ENCODE results near the gene TMEM165. TPM values are rescaled to one million over a fixed set of nuclear protein-coding genes. Genes with fewer than 3 reads are reported as not detected.
A peak's percentile ranks its signal among the peaks of the same experiment; 100 is the strongest.

The TMEM165 gene
- total and polyA plus RNA-seq, 9 of the 15 experiments (the other 6 are each of a cell fraction or from before 2014, with no cell fraction given) = 21.3 to 145 (median 96.8) TPM

GRCh38 chr4:55395529-55396307, at the start of gene TMEM165 (continued):
- TF ChIP-seq MBD2 (IDR thresholded peaks at IDR 0.05; ENCODE audit: borderline replicate concordance, low read depth) = peak; percentile 32; the same call in 1 of the 2 replicates
- no peak for TF ChIP-seq MAFF (IDR thresholded peaks at IDR 0.05; ENCODE audit: low read length)
- no peak for TF ChIP-seq NCOA2 (IDR thresholded peaks at IDR 0.05; ENCODE audit: partially characterized antibody in 2 of 2)
- TF ChIP-seq, protein P1, sequence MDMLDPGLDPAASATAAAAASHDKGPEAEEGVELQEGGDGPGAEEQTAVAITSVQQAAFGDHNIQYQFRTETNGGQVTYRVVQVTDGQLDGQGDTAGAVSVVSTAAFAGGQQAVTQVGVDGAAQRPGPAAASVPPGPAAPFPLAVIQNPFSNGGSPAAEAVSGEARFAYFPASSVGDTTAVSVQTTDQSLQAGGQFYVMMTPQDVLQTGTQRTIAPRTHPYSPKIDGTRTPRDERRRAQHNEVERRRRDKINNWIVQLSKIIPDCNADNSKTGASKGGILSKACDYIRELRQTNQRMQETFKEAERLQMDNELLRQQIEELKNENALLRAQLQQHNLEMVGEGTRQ (CRISPR knock-in tag; IDR thresholded peaks at IDR 0.05) = no peak
- TF ChIP-seq, protein P2, sequence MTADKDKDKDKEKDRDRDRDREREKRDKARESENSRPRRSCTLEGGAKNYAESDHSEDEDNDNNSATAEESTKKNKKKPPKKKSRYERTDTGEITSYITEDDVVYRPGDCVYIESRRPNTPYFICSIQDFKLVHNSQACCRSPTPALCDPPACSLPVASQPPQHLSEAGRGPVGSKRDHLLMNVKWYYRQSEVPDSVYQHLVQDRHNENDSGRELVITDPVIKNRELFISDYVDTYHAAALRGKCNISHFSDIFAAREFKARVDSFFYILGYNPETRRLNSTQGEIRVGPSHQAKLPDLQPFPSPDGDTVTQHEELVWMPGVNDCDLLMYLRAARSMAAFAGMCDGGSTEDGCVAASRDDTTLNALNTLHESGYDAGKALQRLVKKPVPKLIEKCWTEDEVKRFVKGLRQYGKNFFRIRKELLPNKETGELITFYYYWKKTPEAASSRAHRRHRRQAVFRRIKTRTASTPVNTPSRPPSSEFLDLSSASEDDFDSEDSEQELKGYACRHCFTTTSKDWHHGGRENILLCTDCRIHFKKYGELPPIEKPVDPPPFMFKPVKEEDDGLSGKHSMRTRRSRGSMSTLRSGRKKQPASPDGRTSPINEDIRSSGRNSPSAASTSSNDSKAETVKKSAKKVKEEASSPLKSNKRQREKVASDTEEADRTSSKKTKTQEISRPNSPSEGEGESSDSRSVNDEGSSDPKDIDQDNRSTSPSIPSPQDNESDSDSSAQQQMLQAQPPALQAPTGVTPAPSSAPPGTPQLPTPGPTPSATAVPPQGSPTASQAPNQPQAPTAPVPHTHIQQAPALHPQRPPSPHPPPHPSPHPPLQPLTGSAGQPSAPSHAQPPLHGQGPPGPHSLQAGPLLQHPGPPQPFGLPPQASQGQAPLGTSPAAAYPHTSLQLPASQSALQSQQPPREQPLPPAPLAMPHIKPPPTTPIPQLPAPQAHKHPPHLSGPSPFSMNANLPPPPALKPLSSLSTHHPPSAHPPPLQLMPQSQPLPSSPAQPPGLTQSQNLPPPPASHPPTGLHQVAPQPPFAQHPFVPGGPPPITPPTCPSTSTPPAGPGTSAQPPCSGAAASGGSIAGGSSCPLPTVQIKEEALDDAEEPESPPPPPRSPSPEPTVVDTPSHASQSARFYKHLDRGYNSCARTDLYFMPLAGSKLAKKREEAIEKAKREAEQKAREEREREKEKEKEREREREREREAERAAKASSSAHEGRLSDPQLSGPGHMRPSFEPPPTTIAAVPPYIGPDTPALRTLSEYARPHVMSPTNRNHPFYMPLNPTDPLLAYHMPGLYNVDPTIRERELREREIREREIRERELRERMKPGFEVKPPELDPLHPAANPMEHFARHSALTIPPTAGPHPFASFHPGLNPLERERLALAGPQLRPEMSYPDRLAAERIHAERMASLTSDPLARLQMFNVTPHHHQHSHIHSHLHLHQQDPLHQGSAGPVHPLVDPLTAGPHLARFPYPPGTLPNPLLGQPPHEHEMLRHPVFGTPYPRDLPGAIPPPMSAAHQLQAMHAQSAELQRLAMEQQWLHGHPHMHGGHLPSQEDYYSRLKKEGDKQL (CRISPR knock-in tag; IDR thresholded peaks at IDR 0.05; ENCODE audit: borderline replicate concordance) = no peak
- 0 out of 2 replicates have a peak, but pooled peaks have one; percentile 76 for TF ChIP-seq RBM15 (IDR thresholded peaks at IDR 0.05; ENCODE audit: insufficient read depth, low read length)
- TF ChIP-seq HNRNPH1 (optimal IDR thresholded peaks at IDR 0.05; ENCODE audit: low read depth, low read length) = no peak
- peak; percentile 44; the same call in 1 of the 2 replicates for TF ChIP-seq KLF13 (tag; IDR thresholded peaks at IDR 0.05; ENCODE audit: borderline replicate concordance, low read depth)
- TF ChIP-seq, protein P3, sequence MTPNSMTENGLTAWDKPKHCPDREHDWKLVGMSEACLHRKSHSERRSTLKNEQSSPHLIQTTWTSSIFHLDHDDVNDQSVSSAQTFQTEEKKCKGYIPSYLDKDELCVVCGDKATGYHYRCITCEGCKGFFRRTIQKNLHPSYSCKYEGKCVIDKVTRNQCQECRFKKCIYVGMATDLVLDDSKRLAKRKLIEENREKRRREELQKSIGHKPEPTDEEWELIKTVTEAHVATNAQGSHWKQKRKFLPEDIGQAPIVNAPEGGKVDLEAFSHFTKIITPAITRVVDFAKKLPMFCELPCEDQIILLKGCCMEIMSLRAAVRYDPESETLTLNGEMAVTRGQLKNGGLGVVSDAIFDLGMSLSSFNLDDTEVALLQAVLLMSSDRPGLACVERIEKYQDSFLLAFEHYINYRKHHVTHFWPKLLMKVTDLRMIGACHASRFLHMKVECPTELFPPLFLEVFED (CRISPR knock-in tag; conservative IDR thresholded peaks at IDR 0.05) = no peak
- no peak for TF ChIP-seq ZNF316 (IDR thresholded peaks at IDR 0.05)
- peak; percentile 90 for TF ChIP-seq TBP (optimal IDR thresholded peaks at IDR 0.05; ENCODE audit: low read depth, low read length)
- TF ChIP-seq DNMT1 (IDR thresholded peaks at IDR 0.05) = no peak
- no peak for TF ChIP-seq U2AF2 (optimal IDR thresholded peaks at IDR 0.05; ENCODE audit: low read depth, low read length)
- TF ChIP-seq CBX2 (IDR thresholded peaks at IDR 0.05; ENCODE audit: insufficient read depth, low read length, poor library complexity, severe bottlenecking) = no peak
- no peak for TF ChIP-seq HDAC3 (IDR thresholded peaks at IDR 0.05; ENCODE audit: borderline replicate concordance, partially characterized antibody)
- peak; percentile 48; the same call in 1 of the 2 replicates for TF ChIP-seq POLR2AphosphoS2 (IDR thresholded peaks at IDR 0.05; ENCODE audit: low read length)
- no peak for TF ChIP-seq JUNB (CRISPR knock-in tag; conservative IDR thresholded peaks at IDR 0.05)
- TF ChIP-seq ARNT (IDR thresholded peaks at IDR 0.05) = no peak
- TF ChIP-seq CBFA2T2 (conservative IDR thresholded peaks at IDR 0.05) = no peak
- TF ChIP-seq THAP7 (CRISPR knock-in tag; IDR thresholded peaks at IDR 0.05) = no peak
